COR-L47 (cell line): ENCODE data around the gene C4orf36.
"Not testable (repeated sequence)": the region's sequence is repeated elsewhere in the genome, so short reads cannot be mapped to it uniquely, and the experiment has no call there.

Experiments
- DNase-seq: peaks from one replicate; lab custom pipeline; 2025; lab: John Stamatoyannopoulos, UW

The C4orf36 gene

DNA sequence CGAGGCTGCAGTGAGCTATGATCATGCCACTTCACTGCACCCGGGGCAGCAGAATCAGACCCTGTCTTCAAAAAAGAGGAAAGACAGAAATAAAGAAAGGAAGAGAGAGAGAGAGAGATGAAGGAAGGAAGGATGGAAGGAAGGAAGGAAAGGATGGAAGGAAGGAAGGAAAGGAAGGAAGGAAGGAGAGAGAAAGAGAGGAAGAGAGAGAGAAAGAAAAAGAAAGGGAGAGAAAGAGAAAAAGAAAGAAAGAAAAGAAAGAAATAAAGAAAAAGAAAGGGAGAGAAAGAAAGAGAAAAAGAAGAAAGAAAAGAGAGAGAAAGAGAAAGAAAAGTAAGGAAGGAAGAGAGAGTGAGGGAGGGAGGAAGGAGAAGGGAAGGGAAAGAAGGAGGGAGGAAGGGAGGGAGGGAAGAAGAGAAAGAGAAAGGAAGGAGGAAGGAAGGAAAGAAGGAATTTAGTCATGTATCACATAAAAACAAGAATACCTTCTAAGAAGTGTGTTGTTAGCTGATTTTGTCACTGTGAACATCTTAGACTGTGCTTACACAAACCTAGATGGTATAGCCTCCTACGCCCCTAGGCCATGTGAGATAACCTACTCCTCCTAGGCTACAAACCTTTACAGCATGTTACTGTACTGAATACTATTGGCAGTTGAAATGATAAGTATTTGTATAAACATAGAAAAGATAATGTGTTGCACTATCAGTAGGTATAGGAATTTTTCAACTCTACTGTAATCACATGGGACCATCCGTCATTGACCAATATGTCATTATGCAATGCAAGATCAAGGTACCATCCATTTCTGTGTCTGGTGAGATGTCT lies 25.2 kb upstream of the C4orf36 start:
- no peak for DNase-seq

- no peak for DNase-seq
These were observed 24.2 kb upstream of the C4orf36 start for GRCh38 chr4:86916392-86916791.

GRCh38 chr4:86910820-86911684 lies 18.8 kb upstream of the C4orf36 start:
- no peak for DNase-seq

GRCh38 chr4:86910369-86910768 lies 18.1 kb upstream of the C4orf36 start:
- DNase-seq: no peak

GRCh38 chr4:86909546-86910295 lies 17.5 kb upstream of the C4orf36 start:
- no peak for DNase-seq

DNA sequence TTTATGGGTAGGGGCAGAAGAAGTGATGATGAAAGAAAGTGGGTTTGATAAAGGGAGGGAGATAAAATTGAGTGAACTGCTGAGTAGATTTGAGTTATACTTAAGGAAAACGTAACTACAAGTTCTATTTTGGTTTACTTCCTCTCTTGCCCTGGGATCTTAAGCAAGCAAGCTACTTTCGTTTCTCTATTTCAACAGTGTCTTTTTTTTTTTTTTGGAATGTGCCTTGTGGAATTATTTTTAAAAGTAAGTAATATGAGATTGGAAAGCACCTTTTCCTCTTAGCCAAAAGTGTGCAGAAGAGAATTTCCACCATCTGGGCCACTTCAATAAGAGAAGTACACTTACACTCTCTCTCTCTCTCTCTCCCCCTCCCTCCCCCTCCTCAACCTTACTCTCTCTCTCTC lies 16.0 kb upstream of the C4orf36 start:
- DNase-seq: no peak

- DNase-seq: no peak
These were observed 9.6 kb upstream of the C4orf36 start for GRCh38 chr4:86901864-86902263.

DNA sequence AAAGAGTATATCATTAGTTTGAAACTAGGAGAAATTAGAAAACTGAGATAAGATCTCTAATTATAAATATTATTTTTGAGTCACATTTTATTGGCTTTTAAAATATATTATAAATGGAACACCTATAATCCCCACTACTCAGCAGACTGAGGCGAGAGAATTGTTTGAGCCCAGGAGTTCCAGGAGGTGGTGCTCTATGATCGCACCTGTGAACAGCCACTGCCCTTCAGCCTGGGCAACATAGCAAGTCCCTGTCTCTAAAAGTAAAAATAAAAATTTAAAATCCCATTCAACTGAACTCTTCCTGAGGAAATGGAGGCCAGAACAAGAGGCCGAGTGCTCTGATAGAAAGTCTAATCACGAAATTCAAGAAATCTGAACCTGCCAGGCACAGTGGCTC lies 6.3 kb upstream of the C4orf36 start:
- no peak for DNase-seq

GRCh38 chr4:86896596-86896995 lies 4.4 kb upstream of the C4orf36 start:
- no peak for DNase-seq

DNA sequence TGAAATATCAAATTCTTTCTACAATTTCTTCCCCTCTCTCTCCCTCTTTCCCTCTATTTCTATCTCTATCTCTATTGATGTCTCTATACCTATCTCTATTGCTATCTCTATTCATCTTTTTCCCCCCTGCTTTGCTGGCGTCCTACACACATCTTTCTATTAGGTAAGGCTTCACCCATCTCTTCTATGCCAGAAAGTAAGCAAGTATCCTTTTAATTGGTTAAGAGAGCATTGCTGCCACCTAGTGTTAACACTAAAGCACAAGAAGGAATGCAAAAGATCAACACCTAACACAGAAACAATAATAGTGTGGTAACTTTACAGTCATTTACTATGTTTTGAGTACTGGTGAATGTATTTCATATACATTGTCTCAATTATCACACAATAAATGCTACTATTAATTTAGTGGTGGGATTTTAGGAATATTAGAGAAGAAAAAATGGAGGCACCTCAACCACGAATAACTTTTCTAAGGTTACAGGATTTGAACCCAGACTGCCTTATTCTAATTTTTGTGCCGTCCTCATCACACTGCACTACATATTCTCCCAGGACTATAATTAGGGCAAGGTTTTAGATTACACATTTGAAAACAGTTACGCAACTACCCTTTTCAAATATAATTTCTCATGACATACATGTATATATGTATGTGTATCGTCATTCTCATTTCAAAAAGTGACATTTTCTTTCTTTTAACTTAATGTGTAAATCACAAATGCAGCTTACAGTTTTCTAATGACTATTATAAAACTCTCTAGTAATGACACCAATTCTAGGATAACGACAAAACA lies 3.7 kb upstream of the C4orf36 start:
- peak; percentile 76 for DNase-seq

GRCh38 chr4:86894455-86894854 lies 2.2 kb upstream of the C4orf36 start:
- no peak for DNase-seq

DNA sequence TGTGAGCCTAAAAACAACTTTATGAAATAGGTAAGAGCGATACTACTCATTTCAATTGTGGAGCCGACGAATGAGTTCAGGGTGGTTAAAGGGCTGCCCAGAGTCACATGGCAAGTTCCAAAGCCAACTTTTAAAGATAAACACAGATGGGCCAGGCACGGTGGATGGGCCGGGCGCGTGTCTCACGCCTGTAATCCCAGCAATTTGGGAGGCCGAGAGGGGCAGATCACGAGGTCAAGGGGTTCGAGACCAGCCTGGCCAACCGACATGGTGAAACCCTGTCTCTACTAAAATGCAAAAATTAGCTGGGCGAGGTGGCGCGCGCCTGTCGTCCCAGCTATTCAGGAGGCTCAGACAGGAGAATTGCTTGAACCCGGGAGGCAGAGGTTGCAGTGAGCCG lies 914 bp upstream of the C4orf36 start:
- no peak for DNase-seq

GRCh38 chr4:86892636-86892960 lies 376 bp upstream of the C4orf36 start:
- no peak for DNase-seq

- no peak for DNase-seq
These were observed 1.4 kb downstream of the C4orf36 start for GRCh38 chr4:86890790-86891189.

DNA sequence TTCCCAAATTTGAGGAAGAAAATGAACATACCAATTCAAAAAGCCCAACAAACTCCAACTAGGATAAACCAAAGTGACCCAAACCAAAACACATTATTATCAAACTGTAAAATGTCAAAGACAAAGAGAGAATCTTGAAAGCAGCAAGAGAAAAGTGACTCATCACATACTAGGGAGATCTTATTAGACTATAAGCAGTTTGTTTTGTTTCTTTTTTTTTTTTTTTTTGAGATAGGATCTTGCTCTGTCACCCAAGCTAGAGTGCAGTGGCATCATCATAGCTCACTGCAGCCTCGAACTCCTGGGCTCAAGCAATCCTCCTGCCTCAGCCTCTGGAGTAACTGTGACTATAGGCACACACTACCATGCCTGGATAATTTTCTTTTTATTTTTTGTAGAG lies 12.6 kb downstream of the C4orf36 start:
- DNase-seq: no peak

DNA sequence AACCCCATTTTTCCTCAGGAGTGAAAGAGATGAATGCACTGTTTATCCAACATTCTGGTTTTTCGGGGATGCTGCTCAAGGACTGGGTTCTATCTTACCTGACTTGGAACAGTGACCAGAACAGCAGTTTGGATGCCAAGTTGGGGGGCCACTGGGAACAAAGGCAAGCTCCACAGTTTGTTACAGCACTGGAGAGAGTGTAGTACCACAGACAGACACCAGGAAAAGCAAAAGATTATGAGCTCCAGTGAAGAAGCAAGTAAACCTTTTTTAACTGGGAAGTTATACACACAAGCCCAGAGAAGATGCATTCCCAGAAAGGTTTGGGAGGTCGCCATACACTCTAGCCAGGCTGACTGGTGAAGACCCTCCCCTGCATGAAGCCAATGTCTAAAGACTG lies 13.6 kb downstream of the C4orf36 start:
- no peak for DNase-seq

- DNase-seq: no peak
These were observed 15.1 kb downstream of the C4orf36 start for GRCh38 chr4:86876894-86877685.

DNA sequence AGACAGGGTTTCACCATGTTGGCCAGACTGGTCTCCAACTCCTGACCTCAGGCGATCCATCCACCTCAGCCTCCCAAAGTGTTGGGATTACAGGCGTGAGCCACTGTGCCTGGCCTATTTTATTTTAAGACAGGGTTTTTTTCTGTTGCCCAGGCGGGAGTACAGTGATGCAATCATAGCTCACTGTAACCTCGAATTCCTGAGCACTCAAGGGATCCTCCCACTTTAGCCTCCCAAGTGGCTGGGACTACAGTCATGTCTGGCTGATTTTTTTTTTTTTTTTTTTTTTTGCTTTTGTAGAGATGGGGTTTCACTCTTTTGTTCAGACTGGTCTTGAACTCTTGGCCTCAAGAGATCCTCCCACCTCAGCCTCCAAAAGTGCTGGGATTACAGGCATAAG lies 16.8 kb downstream of the C4orf36 start:
- DNase-seq: not testable (repeated sequence)

DNA sequence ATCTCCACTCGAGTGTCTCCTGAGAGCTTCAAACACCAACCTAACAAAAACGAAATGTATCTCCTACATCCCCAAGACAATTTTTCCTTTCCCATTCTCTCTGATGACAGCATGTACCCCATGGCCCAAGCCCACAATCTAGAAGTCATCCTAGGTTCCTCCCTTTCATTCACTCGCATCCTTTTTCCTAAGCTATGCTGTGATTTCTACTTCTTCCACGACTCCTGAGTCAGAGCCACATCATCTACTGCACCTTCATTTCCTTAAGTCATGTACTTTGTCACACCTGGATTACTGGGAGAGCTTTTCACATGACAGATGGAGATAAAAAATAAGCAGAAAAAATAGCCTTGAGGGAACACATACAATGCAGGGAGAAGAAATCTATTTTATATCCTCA lies 20.1 kb downstream of the C4orf36 start:
- DNase-seq: no peak

- no peak for DNase-seq
These were observed 21.7 kb downstream of the C4orf36 start for GRCh38 chr4:86870442-86871069.
